ENCODE results near the gene RNF11. TPM values are rescaled to one million over a fixed set of nuclear protein-coding genes. Genes with fewer than 3 reads are reported as not detected.

Gene RNF11
- total and polyA plus RNA-seq, 2 of the 8 experiments (the other 6 are each of a cell fraction or from before 2014, with no cell fraction given), result 49.6 to 54.2 TPM

DNA sequence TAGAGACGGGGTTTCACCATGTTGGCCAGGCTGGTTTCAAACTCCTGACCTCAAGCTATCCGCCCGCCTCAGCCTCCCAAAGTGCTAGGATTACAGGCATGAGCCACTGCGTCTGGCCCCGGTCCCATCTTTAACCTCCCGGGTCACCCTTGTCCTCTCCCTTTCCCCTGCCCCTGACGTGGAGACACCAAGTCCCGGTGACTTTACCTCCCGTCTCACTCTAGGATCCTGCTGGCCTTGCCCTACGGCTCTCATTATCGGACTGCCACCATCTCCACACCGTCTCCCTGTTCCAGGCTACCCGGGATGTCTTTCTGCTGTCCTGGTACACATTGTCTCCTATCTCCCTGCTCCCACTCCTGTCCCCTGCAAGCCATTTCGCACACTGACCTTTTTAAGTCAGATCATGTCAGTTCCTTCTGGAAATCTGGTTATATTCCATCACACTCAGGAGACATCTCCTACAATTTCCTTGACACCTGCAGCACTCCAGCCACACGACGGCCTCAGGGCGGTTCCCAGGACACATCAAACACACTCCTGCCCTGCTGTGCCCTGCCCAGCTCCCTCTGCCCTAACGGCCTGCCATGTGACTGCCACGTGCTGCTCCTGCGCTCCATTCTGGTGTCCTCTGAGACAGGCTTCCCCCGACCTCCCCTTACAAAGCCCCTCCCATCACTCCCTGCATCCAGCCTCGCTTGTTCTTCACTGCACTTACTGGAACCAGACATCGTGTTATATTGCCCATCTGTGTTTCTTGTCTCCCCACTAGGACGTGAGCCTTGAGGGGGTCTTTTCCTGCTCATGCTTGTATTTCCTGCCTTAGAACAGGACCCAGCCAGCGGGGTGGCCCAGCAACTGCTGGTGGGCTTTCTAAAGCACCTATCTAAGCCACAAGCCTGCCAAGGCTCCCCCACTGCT is 61.6 kb downstream of the RNF11 start (continued):
- TF ChIP-seq, protein P1, sequence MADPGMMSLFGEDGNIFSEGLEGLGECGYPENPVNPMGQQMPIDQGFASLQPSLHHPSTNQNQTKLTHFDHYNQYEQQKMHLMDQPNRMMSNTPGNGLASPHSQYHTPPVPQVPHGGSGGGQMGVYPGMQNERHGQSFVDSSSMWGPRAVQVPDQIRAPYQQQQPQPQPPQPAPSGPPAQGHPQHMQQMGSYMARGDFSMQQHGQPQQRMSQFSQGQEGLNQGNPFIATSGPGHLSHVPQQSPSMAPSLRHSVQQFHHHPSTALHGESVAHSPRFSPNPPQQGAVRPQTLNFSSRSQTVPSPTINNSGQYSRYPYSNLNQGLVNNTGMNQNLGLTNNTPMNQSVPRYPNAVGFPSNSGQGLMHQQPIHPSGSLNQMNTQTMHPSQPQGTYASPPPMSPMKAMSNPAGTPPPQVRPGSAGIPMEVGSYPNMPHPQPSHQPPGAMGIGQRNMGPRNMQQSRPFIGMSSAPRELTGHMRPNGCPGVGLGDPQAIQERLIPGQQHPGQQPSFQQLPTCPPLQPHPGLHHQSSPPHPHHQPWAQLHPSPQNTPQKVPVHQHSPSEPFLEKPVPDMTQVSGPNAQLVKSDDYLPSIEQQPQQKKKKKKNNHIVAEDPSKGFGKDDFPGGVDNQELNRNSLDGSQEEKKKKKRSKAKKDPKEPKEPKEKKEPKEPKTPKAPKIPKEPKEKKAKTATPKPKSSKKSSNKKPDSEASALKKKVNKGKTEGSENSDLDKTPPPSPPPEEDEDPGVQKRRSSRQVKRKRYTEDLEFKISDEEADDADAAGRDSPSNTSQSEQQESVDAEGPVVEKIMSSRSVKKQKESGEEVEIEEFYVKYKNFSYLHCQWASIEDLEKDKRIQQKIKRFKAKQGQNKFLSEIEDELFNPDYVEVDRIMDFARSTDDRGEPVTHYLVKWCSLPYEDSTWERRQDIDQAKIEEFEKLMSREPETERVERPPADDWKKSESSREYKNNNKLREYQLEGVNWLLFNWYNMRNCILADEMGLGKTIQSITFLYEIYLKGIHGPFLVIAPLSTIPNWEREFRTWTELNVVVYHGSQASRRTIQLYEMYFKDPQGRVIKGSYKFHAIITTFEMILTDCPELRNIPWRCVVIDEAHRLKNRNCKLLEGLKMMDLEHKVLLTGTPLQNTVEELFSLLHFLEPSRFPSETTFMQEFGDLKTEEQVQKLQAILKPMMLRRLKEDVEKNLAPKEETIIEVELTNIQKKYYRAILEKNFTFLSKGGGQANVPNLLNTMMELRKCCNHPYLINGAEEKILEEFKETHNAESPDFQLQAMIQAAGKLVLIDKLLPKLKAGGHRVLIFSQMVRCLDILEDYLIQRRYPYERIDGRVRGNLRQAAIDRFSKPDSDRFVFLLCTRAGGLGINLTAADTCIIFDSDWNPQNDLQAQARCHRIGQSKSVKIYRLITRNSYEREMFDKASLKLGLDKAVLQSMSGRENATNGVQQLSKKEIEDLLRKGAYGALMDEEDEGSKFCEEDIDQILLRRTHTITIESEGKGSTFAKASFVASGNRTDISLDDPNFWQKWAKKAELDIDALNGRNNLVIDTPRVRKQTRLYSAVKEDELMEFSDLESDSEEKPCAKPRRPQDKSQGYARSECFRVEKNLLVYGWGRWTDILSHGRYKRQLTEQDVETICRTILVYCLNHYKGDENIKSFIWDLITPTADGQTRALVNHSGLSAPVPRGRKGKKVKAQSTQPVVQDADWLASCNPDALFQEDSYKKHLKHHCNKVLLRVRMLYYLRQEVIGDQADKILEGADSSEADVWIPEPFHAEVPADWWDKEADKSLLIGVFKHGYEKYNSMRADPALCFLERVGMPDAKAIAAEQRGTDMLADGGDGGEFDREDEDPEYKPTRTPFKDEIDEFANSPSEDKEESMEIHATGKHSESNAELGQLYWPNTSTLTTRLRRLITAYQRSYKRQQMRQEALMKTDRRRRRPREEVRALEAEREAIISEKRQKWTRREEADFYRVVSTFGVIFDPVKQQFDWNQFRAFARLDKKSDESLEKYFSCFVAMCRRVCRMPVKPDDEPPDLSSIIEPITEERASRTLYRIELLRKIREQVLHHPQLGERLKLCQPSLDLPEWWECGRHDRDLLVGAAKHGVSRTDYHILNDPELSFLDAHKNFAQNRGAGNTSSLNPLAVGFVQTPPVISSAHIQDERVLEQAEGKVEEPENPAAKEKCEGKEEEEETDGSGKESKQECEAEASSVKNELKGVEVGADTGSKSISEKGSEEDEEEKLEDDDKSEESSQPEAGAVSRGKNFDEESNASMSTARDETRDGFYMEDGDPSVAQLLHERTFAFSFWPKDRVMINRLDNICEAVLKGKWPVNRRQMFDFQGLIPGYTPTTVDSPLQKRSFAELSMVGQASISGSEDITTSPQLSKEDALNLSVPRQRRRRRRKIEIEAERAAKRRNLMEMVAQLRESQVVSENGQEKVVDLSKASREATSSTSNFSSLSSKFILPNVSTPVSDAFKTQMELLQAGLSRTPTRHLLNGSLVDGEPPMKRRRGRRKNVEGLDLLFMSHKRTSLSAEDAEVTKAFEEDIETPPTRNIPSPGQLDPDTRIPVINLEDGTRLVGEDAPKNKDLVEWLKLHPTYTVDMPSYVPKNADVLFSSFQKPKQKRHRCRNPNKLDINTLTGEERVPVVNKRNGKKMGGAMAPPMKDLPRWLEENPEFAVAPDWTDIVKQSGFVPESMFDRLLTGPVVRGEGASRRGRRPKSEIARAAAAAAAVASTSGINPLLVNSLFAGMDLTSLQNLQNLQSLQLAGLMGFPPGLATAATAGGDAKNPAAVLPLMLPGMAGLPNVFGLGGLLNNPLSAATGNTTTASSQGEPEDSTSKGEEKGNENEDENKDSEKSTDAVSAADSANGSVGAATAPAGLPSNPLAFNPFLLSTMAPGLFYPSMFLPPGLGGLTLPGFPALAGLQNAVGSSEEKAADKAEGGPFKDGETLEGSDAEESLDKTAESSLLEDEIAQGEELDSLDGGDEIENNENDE (IDR thresholded peaks at IDR 0.05; ENCODE audit: insufficient replicate concordance, low read length), result no peak
- no peak for TF ChIP-seq TAF1 (IDR thresholded peaks at IDR 0.05; ENCODE audit: low read depth, low read length)
- TF ChIP-seq RNF2 (IDR thresholded peaks at IDR 0.05; ENCODE audit: borderline replicate concordance, low read depth, low read length, missing control alignments, poor library complexity, severe bottlenecking), result no peak
- no peak for TF ChIP-seq BACH1 (IDR thresholded peaks at IDR 0.05; ENCODE audit: low read length)
